Measurements from ENCODE around the gene IL17F. TPM values are rescaled to one million over a fixed set of nuclear protein-coding genes. Genes with fewer than 3 reads are reported as not detected.

The IL17F gene
- total RNA-seq, 1 donor from 2014 or later = not detected

DNA sequence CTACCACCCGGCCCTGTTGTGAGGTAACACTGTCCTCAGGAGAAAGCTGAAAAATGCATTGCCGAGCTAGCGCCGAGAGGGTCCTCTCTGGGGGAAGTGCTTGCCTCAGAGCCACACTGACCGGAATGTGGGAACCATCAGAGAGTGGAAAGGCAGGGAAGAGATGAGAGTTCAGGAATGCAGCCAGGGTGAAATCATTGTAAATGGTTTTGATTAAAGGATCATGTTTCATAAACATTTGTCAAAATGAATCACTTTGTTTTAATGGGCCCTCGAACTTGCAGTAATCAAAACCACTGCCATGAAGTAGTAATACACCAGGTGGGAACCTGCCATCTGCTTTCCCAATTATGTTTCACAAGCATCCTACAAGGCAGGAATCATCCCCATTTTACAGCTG lies 16.9 kb upstream of the IL17F start:
- DNase-seq (ENCODE audit: extremely low spot score in 2 of 2) = no peak
- no peaks in the 10 kb centered on the region for H3K4me1 ChIP-seq
- intact Hi-C loops (cut with DNase I) = no loop called here
- H3K9me3 ChIP-seq = no peaks in the 10 kb centered on the region
- H3K4me3 ChIP-seq = no peak overlapping the region
- peaks cover 0 to 15% of the 10 kb centered on the region in 2 donors for H3K36me3 ChIP-seq
- TF ChIP-seq POLR2A (IDR thresholded peaks at IDR 0.05) (no peak), POLR2AphosphoS5 (IDR thresholded peaks at IDR 0.05; ENCODE audit: insufficient read depth in 1 of 2, low read depth in 1 of 2) (no peak)
- TF ChIP-seq, protein P1, sequence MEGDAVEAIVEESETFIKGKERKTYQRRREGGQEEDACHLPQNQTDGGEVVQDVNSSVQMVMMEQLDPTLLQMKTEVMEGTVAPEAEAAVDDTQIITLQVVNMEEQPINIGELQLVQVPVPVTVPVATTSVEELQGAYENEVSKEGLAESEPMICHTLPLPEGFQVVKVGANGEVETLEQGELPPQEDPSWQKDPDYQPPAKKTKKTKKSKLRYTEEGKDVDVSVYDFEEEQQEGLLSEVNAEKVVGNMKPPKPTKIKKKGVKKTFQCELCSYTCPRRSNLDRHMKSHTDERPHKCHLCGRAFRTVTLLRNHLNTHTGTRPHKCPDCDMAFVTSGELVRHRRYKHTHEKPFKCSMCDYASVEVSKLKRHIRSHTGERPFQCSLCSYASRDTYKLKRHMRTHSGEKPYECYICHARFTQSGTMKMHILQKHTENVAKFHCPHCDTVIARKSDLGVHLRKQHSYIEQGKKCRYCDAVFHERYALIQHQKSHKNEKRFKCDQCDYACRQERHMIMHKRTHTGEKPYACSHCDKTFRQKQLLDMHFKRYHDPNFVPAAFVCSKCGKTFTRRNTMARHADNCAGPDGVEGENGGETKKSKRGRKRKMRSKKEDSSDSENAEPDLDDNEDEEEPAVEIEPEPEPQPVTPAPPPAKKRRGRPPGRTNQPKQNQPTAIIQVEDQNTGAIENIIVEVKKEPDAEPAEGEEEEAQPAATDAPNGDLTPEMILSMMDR (IDR thresholded peaks at IDR 0.05) = no peak
- no peak overlapping the region for H3K27ac ChIP-seq
- H3K27me3 ChIP-seq = no peaks in the 10 kb centered on the region

GRCh38 chr6:52260634-52261033 lies 16.3 kb upstream of the IL17F start:
- TF ChIP-seq, protein P1 (IDR thresholded peaks at IDR 0.05) = no peak
- TF ChIP-seq POLR2A (IDR thresholded peaks at IDR 0.05) (no peak), POLR2AphosphoS5 (IDR thresholded peaks at IDR 0.05; ENCODE audit: insufficient read depth in 1 of 2, low read depth in 1 of 2) (no peak)
- H3K9me3 ChIP-seq = no peaks in the 10 kb centered on the region
- peaks cover 0 to 15% of the 10 kb centered on the region in 2 donors for H3K36me3 ChIP-seq
- DNase-seq (ENCODE audit: extremely low spot score in 2 of 2) = no peak
- no peaks in the 10 kb centered on the region for H3K4me1 ChIP-seq
- no peaks in the 10 kb centered on the region for H3K27me3 ChIP-seq
- intact Hi-C loops (cut with DNase I) = no loop called here
- H3K27ac ChIP-seq = no peak overlapping the region
- no peak overlapping the region for H3K4me3 ChIP-seq

DNA sequence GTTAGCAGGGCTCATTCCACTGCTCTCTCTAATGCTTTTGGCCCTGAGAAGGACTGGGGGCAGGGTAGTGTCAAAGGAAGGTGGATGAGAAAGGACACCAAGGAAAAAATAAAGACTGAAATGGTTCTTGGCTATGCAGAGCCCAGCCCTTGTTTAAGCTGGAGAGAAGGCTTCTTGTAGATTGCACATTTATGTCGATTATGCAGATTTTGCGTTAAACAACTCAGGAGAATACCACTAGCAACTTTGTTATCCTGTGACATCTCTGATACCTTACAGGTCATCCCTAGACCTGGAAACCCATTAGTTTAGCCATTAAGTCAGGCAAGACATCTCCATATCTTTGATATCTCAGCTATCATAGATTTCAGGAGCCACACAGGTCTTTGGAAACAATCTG lies 11.1 kb upstream of the IL17F start:
- Histone ChIP-seq H3K27me3 (no peaks in the 10 kb centered on the region), H3K4me3 (no peak overlapping the region), H3K4me1 (no peaks in the 10 kb centered on the region), H3K27ac (no peak overlapping the region), H3K36me3 (no peaks in the 10 kb centered on the region), H3K9me3 (no peaks in the 10 kb centered on the region)
- intact Hi-C loops (cut with DNase I) = no loop called here
- DNase-seq (ENCODE audit: extremely low spot score in 2 of 2) = no peak
- TF ChIP-seq POLR2A (IDR thresholded peaks at IDR 0.05) (no peak), POLR2AphosphoS5 (IDR thresholded peaks at IDR 0.05; ENCODE audit: insufficient read depth in 1 of 2, low read depth in 1 of 2) (no peak)
- TF ChIP-seq, protein P1 (IDR thresholded peaks at IDR 0.05) = no peak

- H3K27me3 ChIP-seq = no peaks in the 10 kb centered on the region
- DNase-seq (ENCODE audit: extremely low spot score in 2 of 2) = peak in 1 of 2 donors; percentile 37
- no peaks in the 10 kb centered on the region for H3K9me3 ChIP-seq
- H3K36me3 ChIP-seq = no peaks in the 10 kb centered on the region
- intact Hi-C loops (cut with DNase I) = no loop called here
- no peak overlapping the region for H3K27ac ChIP-seq
- no peak overlapping the region for H3K4me3 ChIP-seq
- H3K4me1 ChIP-seq = no peaks in the 10 kb centered on the region
- no peak for TF ChIP-seq POLR2A (IDR thresholded peaks at IDR 0.05)
- TF ChIP-seq, protein P1 (IDR thresholded peaks at IDR 0.05) = no peak
- no peak for TF ChIP-seq POLR2AphosphoS5 (IDR thresholded peaks at IDR 0.05; ENCODE audit: insufficient read depth in 1 of 2, low read depth in 1 of 2)
Observed at GRCh38 chr6:52254731-52255378, 10.6 kb upstream of the IL17F start.

DNA sequence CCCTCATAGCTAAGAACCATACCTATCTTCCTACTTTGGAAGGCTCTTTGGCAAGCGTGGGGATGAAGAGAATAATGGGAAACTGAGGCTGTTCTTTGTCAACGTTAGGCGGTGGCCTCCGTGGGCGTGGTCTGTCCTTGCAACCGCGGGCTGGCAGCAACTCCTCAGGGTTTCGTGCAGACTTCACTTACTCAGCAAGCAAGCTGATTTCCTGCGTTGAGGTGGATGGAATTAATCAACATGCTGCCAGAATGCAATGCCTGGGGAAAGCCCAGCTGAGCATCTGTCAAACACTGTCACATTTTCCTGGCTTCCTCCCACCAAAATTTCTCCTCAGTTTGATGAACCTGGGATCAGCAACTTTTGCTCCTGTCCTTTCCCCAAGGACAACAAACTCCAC lies 9.2 kb upstream of the IL17F start:
- no peaks in the 10 kb centered on the region for H3K9me3 ChIP-seq
- no peaks in the 10 kb centered on the region for H3K27me3 ChIP-seq
- no peaks in the 10 kb centered on the region for H3K4me1 ChIP-seq
- H3K27ac ChIP-seq = no peak overlapping the region
- intact Hi-C loops (cut with DNase I) = no loop called here
- TF ChIP-seq, protein P1 (IDR thresholded peaks at IDR 0.05) = no peak
- TF ChIP-seq POLR2A (IDR thresholded peaks at IDR 0.05) (no peak), POLR2AphosphoS5 (IDR thresholded peaks at IDR 0.05; ENCODE audit: insufficient read depth in 1 of 2, low read depth in 1 of 2) (no peak)
- H3K4me3 ChIP-seq = no peak overlapping the region
- no peaks in the 10 kb centered on the region for H3K36me3 ChIP-seq
- peak in 1 of 2 donors; percentile 67 for DNase-seq (ENCODE audit: extremely low spot score in 2 of 2)
